ENCODE results near the gene TBCCD1.
"Not testable (repeated sequence)": the region's sequence is repeated elsewhere in the genome, so short reads cannot be mapped to it uniquely, and the experiment has no call there.

TBCCD1 gene

GRCh38 chr3:186506191-186506739 lies 60.9 kb downstream of the TBCCD1 start:
- no peak overlapping the region for H3K27ac Mint-ChIP-seq
- DNase-seq (ENCODE audit: low spot score in 2 of 2) (no peak), ATAC-seq (no peak)
- no peaks in the 10 kb centered on the region for H3K9me3 Mint-ChIP-seq
- H3K4me1 Mint-ChIP-seq, result peaks cover 41% of the 10 kb centered on the region
- H3K4me3 Mint-ChIP-seq, result no peak overlapping the region
- H3K36me3 Mint-ChIP-seq, result no peaks in the 10 kb centered on the region

GRCh38 chr3:186502966-186503712 lies 64.0 kb downstream of the TBCCD1 start:
- ATAC-seq, result peak; percentile 22
- no peaks in the 10 kb centered on the region for H3K9me3 Mint-ChIP-seq
- peaks cover 28% of the 10 kb centered on the region for H3K4me1 Mint-ChIP-seq
- peak overlapping the region; percentile 23 for H3K27ac Mint-ChIP-seq
- H3K4me3 Mint-ChIP-seq, result peak overlapping the region; percentile 52
- DNase-seq (ENCODE audit: low spot score in 2 of 2), result no peak
- no peaks in the 10 kb centered on the region for H3K36me3 Mint-ChIP-seq

- Mint-ChIP-seq H3K27ac (peak overlapping the region; percentile 23), H3K4me1 (peaks cover 28% of the 10 kb centered on the region), H3K4me3 (peak overlapping the region; percentile 52), H3K9me3 (no peaks in the 10 kb centered on the region), H3K36me3 (no peaks in the 10 kb centered on the region)
- ATAC-seq, result peak; percentile 89
- no peak for DNase-seq (ENCODE audit: low spot score in 2 of 2)
Observed at GRCh38 chr3:186502138-186502948, 64.8 kb downstream of the TBCCD1 start.

GRCh38 chr3:186499949-186500348 lies 67.2 kb downstream of the TBCCD1 start:
- H3K27ac Mint-ChIP-seq, H3K9me3 Mint-ChIP-seq: not testable (repeated sequence)

GRCh38 chr3:186498022-186498421 lies 69.1 kb downstream of the TBCCD1 start:
- not testable (repeated sequence) for H3K27ac Mint-ChIP-seq; H3K36me3 Mint-ChIP-seq; ATAC-seq; DNase-seq (ENCODE audit: low spot score in 2 of 2); H3K4me3 Mint-ChIP-seq; H3K9me3 Mint-ChIP-seq
- H3K4me1 Mint-ChIP-seq, result peaks cover 12% of the 10 kb centered on the region

More at GRCh38 chr3:186499949-186500348, 67.2 kb downstream of the TBCCD1 start:
- ATAC-seq; H3K36me3 Mint-ChIP-seq; H3K4me3 Mint-ChIP-seq; DNase-seq (ENCODE audit: low spot score in 2 of 2): not testable (repeated sequence)
- H3K4me1 Mint-ChIP-seq, result peaks cover 17% of the 10 kb centered on the region

- ATAC-seq (no peak), DNase-seq (ENCODE audit: low spot score in 2 of 2) (peak in 1 of 2 donors; percentile 41)
- H3K36me3 Mint-ChIP-seq, result no peaks in the 10 kb centered on the region
Observed at GRCh38 chr3:186497608-186498007, 69.5 kb downstream of the TBCCD1 start.

GRCh38 chr3:186496635-186497034 lies 70.5 kb downstream of the TBCCD1 start:
- no peaks in the 10 kb centered on the region for H3K36me3 Mint-ChIP-seq
- peaks cover 5% of the 10 kb centered on the region for H3K4me1 Mint-ChIP-seq
- no peaks in the 10 kb centered on the region for H3K9me3 Mint-ChIP-seq
- no peak overlapping the region for H3K4me3 Mint-ChIP-seq
- no peak for ATAC-seq
- no peak overlapping the region for H3K27ac Mint-ChIP-seq
- DNase-seq (ENCODE audit: low spot score in 2 of 2), result no peak

More at GRCh38 chr3:186497608-186498007, 69.5 kb downstream of the TBCCD1 start:
- Mint-ChIP-seq H3K9me3 (no peaks in the 10 kb centered on the region), H3K27ac (no peak overlapping the region), H3K4me3 (no peak overlapping the region), H3K4me1 (peaks cover 8% of the 10 kb centered on the region)

Measured in stimulated activated effector memory CD8-positive, alpha-beta T cell treated with anti-CD3 and anti-CD28 coated beads, Interleukin-12 subunit alpha, Interleukin-12 subunit beta, amount 100 ng/mL, for 72 hours (primary cell).